Measurements from ENCODE around the gene CCS. TPM values are rescaled to one million over a fixed set of nuclear protein-coding genes. Genes with fewer than 3 reads are reported as not detected.

CCS gene
- total and polyA plus RNA-seq, 2 of the 4 experiments (the other 2 are of a cell fraction) = 20.1 to 53.0 TPM

DNA sequence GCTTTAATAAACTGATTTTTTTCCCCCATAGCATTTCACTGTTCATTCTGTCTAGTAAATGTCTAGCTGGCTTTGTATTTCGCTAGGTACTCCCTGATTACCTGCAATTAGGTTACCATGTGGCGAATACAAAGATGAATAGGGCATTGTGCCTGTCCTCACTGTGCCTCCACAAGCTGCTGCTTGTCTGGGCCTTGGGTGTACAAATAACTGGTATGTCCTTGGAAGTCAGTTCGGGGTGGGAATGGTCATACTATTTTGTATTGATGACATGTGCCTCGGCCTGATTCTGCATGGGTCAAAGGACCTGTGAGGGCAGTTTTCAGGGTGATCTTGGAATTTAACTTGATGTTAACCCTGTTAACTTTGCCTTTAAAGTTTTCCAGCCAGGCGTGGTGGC lies 56.9 kb downstream of the CCS start:
- CTCF ChIA-PET = no interaction called here
- dilution Hi-C loops (cut with HindIII; ENCODE audit: low sequenced_read_pairs, unreplicated experiment) = no loop called here

More for the DNA sequence above, 56.9 kb downstream of the CCS start:
- ATAC-seq (ENCODE audit: low read depth) (no peak), DNase-seq (no peak)
- no peak overlapping the region for H2BK15ac ChIP-seq (ENCODE audit: low read depth, low read length)
- no peak overlapping the region for H2AK9ac ChIP-seq (replicated peaks; ENCODE audit: low read depth, low read length, poor library complexity)
- no peak overlapping the region for H3K18ac ChIP-seq (ENCODE audit: low read depth, low read length)
- no peak overlapping the region for H2BK5ac ChIP-seq (ENCODE audit: low read depth, low read length, poor library complexity, severe bottlenecking)
- H4K91ac ChIP-seq (ENCODE audit: insufficient read depth, low read depth, low read length) = no peak overlapping the region
- no peak overlapping the region for H3K23ac ChIP-seq (ENCODE audit: low read depth, low read length)
- in situ Hi-C loops (cut with MboI; ENCODE audit: low sequenced_read_pairs) (no loop called here), intact Hi-C loops (cut with micrococcal nuclease) (no loop called here)
- H3K79me1 ChIP-seq (ENCODE audit: low read depth in 1 of 2, low read length in 2 of 2) = peaks cover 43 to 80% of the 10 kb centered on the region in 2 experiments
- H3K27ac ChIP-seq (ENCODE audit: insufficient read depth, low read length) = no peak overlapping the region
- H3K27me3 ChIP-seq (ENCODE audit: control insufficient read depth, insufficient read depth, low read length) = no peaks in the 10 kb centered on the region
- 100% methylated on average over 2 of the region's 5 CpGs; no CpG with 5 or more reads in 1 of the 2 experiments for WGBS, 2 experiments (ENCODE audit: extremely low coverage in 2 of 2, insufficient read length in 1 of 2)
- no peak overlapping the region for H3K4ac ChIP-seq (ENCODE audit: low read depth, low read length)
- peaks cover 53% of the 10 kb centered on the region for H3K36me3 ChIP-seq (ENCODE audit: control insufficient read depth, insufficient read depth, low read length)
- H2AK5ac ChIP-seq (ENCODE audit: low read depth, low read length) = no peak overlapping the region
- H3K4me3 ChIP-seq (ENCODE audit: insufficient read depth, low read depth, low read length) = no peak overlapping the region
- H4K20me1 ChIP-seq (ENCODE audit: insufficient read depth, low read length) = peaks cover 72% of the 10 kb centered on the region
- H3K4me1 ChIP-seq (ENCODE audit: control insufficient read depth, insufficient read depth, low read length) = peaks cover 3% of the 10 kb centered on the region
- H3K4me2 ChIP-seq (ENCODE audit: low read depth, low read length) = no peak overlapping the region
- no peak overlapping the region for H2BK20ac ChIP-seq (ENCODE audit: low read depth, low read length)
- H3K9me3 ChIP-seq (ENCODE audit: control insufficient read depth, insufficient read depth, low read length) = no peaks in the 10 kb centered on the region
- peaks cover 21% of the 10 kb centered on the region for H3K9me1 ChIP-seq (ENCODE audit: insufficient read depth, low read length)
- H4K8ac ChIP-seq (ENCODE audit: low read depth in 2 of 2, low read length in 2 of 2) = no peak overlapping the region
- no peak for TF ChIP-seq RCOR1 (IDR thresholded peaks at IDR 0.05; ENCODE audit: insufficient replicate concordance, low read length)
- TF ChIP-seq CHD1 (IDR thresholded peaks at IDR 0.05; ENCODE audit: low read depth, low read length) = no peak
- H3K9ac ChIP-seq (ENCODE audit: low read depth, low read length) = no peak overlapping the region
- no peak overlapping the region for H2BK120ac ChIP-seq (ENCODE audit: low read depth, low read length)
- no TSS peak for BruUV-seq (replicated peaks)
- H3K56ac ChIP-seq (ENCODE audit: extremely low read depth, insufficient read depth, low read length) = no peak overlapping the region
- POLR2A ChIA-PET (ENCODE audit: unreplicated experiment) = no interaction called here
- H2AFZ ChIP-seq (replicated peaks; ENCODE audit: low read length, poor library complexity) = no peak overlapping the region
- no peak overlapping the region for H3K14ac ChIP-seq (replicated peaks; ENCODE audit: low read depth, low read length)
- H4K5ac ChIP-seq (ENCODE audit: low read depth, low read length) = no peak overlapping the region

Measured in IMR-90 (cell line).